HG03139 (cell line): ENCODE results near the gene GPR62.

Experiments used
- ATAC-seq: cut with Tn5 transposase; IDR thresholded peaks from one replicate; pipeline ENCODE4 v1.9.1; 2021; ENCODE audit not compliant: unreplicated experiment

GPR62 gene

DNA sequence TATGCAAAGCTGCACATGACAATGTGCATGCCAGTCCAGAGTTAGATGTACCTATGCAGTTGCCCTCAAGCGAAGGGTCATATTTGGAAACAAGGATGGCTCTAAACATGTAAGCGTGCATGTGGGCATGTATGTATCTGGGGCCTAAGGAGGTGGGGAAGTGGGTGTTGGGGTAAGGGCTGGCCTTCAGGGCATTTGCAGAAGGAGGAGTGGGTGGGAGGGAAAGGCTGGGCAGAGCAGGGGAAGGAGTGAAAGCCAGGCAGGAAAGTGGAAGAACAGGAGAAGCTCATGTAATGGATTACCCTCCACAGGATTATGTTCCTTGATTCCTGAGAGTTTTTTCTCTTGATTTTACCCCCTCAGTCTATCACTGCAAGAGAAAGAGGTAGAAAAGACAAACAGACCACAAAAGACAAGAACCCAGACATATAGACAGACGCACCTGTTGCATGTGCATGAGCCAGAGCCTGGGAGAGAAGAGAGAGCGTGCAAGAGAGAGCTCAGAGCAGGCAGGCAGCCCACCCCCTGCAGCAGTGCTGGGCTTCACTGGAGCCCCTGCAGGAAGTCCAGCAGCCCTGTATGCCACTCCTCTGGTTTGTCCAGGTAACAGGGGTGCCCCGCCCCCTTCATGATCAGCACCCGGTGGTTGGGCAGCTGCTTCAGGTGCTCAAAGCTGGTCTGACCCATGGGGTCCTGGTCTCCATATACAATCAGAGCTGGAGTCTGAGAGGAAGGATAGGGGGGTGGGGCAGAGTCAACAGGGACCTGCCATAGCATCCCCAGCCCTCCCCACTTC, 13.9 kb downstream of the GPR62 start:
- no peak for ATAC-seq

- ATAC-seq: no peak
Measured at GRCh38 chr3:51969841-51970240, 14.7 kb downstream of the GPR62 start.

GRCh38 chr3:51970606-51971300, 15.6 kb downstream of the GPR62 start:
- ATAC-seq: no peak

- no peak for ATAC-seq
Measured at GRCh38 chr3:51971350-51971749, 16.2 kb downstream of the GPR62 start.

- ATAC-seq: no peak
Measured at GRCh38 chr3:51974277-51974962, 19.2 kb downstream of the GPR62 start.

DNA sequence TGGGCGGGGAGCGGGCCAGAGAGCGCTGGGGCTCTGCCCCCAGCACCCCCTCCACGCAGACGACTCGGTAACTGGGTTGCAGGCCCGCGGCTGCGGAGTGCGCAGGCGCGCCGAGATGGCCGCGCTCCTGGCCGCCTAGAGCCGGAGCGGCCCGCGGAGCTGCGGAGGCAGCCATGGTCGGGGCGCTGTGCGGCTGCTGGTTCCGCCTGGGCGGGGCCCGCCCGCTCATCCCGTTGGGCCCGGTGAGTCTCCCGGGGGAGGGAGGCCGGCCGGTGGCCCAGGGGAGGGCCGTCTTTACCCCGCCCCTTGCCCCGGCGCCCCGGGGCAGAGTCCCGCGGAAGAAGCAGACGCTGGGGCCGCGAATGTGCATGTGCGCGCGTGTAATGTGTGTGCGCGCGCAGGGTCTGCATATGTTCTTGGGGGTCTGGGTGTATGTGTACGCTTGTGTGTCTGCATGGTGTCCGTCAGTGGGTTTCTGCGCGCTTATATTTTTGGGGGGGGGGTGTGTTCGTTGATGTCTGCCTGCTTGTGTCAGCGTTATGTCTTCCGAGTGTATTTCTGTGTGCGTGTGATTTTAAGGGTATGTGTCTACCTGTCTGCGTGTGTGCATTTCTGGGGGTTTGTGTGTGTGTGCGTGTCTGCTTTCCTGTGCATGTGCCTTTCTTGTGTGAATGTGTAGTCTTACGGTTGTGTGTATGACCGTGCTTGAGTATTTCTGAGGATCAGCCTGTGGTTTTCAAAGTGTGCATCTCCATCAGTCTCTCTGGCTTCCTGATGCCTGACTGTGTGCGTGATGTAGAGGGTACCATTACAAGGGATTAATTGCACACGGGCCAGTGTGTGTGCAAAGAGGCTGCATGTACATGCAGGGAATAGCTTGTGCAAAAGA, 20.0 kb downstream of the GPR62 start, which contains the start of gene ABHD14A:
Gene ABHD14A, plus strand, starts transcription at position 102 of the 889 bp plus-strand sequence. Its CDS starts 72 bp downstream, at position 174.
- peak; percentile 49 for ATAC-seq

- ATAC-seq: no peak
Measured at GRCh38 chr3:51975852-51976549, 20.8 kb downstream of the GPR62 start.

DNA sequence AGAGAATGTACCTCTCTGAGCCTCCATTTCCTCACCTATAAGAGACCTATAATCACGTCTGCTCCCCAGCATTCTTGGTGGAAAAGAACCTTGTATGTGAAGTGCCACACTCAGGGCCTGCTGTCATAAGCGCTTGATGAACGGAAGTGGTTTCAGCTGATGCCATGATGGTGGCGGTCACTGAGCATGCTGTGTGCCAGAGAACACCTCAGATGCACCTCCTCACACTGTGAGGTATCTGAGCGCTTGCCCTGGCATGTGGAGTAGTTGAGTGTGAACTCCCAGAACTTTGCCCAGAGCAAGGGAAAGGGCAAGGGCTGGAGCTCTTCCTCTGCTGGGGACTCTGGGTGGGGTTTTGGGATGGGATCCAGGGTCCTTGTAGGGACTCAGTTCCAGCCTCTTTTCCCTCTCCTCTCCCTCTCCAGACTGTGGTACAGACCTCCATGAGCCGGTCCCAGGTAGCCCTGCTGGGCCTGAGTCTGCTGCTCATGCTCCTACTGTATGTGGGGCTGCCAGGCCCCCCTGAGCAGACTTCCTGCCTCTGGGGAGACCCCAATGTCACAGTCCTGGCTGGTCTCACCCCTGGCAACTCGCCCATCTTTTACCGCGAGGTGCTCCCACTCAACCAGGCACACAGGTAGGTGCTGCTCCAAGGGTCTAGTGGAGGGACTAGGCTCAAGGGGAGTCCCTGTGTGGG, 22.4 kb downstream of the GPR62 start:
- ATAC-seq: no peak

DNA sequence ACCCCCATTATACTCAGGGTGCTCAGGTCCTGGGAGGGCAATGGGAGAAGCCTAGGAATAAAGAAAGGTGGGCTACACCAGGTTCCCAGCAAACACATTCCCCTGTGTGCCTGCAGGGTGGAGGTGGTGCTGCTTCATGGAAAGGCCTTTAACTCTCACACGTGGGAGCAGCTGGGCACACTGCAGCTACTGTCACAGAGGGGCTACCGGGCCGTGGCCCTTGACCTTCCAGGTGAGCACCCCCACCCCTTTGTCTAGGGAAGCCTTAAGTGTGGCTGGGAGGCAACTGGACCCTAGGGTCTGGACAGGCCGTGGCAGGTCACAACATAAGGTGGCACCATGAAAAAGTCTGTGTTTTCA, 22.9 kb downstream of the GPR62 start:
- ATAC-seq: no peak

DNA sequence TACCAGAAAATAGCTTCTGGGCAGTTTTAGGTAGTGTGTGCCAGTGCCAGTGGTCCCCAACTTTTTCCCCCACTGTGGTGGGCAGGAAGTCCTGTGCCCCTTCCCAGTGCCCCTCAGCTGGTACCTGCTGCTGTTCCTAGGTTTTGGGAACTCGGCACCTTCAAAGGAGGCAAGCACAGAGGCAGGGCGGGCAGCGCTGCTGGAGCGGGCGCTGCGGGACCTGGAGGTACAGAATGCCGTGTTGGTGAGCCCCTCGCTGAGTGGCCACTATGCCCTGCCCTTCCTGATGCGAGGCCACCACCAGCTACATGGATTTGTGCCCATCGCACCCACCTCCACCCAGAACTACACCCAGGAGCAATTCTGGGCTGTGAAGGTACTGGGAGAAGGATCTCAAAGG, 25.1 kb downstream of the GPR62 start:
- no peak for ATAC-seq

- ATAC-seq: peak; percentile 43
Measured at GRCh38 chr3:51982352-51982837, 27.2 kb downstream of the GPR62 start.

GRCh38 chr3:51982838-51983577, 27.8 kb downstream of the GPR62 start, which contains the start of gene ACY1:
Gene ACY1 (plus strand): TSS chr3:51983535. CDS start chr3:51984065, 530 bp downstream.
- peak; percentile 64 for ATAC-seq

DNA sequence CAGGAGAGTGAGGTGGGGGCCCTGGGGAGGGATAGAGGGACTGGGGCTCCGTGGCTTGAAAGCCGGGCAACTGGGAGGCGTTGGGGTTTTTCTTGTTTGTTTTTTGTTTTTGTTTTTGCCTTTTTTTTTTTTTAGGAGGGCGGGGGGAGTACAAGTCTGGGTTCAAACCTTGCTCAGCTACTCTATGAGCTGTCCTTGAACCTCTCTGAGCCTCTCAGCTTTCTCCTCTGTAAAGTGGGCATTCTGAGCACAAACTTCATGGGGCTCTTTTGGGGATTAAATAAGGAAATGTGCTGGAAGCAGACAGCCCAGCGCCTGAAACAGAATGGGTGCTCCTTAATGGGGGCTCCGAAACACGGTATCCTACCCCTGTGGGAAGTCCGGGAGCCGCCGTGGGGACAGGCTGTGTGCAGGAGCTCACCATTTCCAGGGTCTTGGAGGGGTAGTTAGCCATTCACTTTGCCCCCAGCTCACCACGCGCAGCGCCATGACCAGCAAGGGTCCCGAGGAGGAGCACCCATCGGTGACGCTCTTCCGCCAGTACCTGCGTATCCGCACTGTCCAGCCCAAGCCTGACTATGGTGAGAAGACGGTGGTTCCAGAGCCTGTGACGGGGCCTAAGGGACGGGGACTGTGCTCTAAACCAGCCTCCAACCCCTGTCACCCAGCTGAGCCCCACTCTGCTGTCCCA, 28.5 kb downstream of the GPR62 start:
- ATAC-seq: no peak

DNA sequence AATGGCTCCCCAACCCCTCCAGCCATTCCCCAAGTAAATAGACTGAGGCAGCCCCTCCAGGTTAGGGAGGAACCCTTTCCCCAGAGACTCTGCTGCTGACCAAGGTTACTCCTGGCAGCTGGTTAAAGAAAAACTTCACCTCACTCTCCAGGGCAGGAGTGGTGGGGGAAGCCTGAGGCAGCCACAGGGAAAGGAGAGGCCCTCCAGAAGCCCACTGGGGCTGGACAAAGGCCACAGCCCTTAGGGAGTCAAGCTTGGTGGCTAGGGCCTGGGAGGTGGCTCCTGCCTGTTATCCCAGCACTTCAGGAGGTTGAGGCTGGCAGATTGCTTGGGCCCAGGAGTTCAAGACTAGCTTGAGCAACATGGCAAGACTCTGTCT, 29.1 kb downstream of the GPR62 start:
- ATAC-seq: no peak

GRCh38 chr3:51985063-51985462, 29.9 kb downstream of the GPR62 start:
- no peak for ATAC-seq

GRCh38 chr3:51986010-51986947, 31.1 kb downstream of the GPR62 start:
- no peak for ATAC-seq

DNA sequence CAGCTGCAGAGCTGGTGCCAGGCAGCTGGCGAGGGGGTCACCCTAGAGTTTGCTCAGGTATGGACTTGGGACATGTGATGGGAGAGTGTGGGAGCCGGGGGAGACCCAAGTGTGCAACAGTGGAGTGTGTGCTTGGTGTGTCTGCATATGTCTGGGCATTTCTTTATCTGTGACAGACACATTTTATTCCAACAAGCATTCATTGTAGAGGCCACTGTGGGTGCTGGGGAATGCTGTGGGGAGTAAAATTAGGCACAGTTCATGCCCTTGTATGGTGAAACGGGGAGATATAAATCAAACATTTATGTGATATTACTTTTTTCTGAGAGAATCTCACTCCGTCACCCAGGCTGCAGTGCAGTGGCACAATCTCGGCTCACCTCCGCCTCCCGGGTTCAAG, 32.4 kb downstream of the GPR62 start:
- no peak for ATAC-seq
